GM12878 (cell line): ENCODE measurements around the gene TULP4. TPM values are rescaled to one million over a fixed set of nuclear protein-coding genes. Genes with fewer than 3 reads are reported as not detected.

Source experiments
- ATAC-seq: fragments of 200-7000 bp; cut with Tn5 transposase; 3 replicates; pipeline ENCODE4 v1.9.1; 2020; ENCODE audit warnings: mild to moderate bottlenecking, moderate library complexity
- BruUV-seq: library from RNA; stranded (reverse); fragments of 400-500 nt; replicated peaks from 2 replicates; lab custom pipeline; 2021; lab: Mats Ljungman, UMichigan
- CTCF ChIA-PET: fragments of 300-600 bp; sonication (Branson Sonifier 250); formaldehyde crosslinking; extraction: SDS; loops from one replicate; lab custom pipeline; 2021; ENCODE audit warnings: inconsistent platforms; lab: Yijun Ruan, JAX
- POLR2A ChIA-PET: fragments of 350-600 bp; formaldehyde crosslinking; extraction: SDS; loops from one replicate; lab custom pipeline; 2021; ENCODE audit warnings: inconsistent platforms; lab: Charles Lee
- RAD21 ChIA-PET: fragments of 300-600 bp; sonication (Branson Sonifier 250); formaldehyde crosslinking; loops from one replicate; lab custom pipeline; 2023; ENCODE audit warnings: antibody characterized with exemption; ENCODE audit not compliant: unreplicated experiment; lab: Charles Lee
- SMC1A ChIA-PET: fragments of 300-600 bp; sonication (Branson Sonifier 250); formaldehyde crosslinking; loops from one replicate; lab custom pipeline; 2023; ENCODE audit not compliant: unreplicated experiment, uncharacterized antibody; lab: Charles Lee
- DNase-seq: peaks from one replicate; pipeline ENCODE4 v3.0.0-alpha.2; 2011; ENCODE audit warnings: low read depth, low spot score
- FAIRE-seq: peaks from 3 replicates; lab custom pipeline; 2011; peaks lifted over from hg19 to GRCh38; lab: Jason Lieb, UNC
- H2AFZ ChIP-seq: 2 replicates; pipeline ENCODE4 v1.6.0; 2011; ENCODE audit warnings: low read depth, low read length, control low read depth; ENCODE audit not compliant: control insufficient read depth
- H3K27ac ChIP-seq: 2 replicates; pipeline ENCODE4 v1.5.1; 2011; ENCODE audit warnings: control low read depth; ENCODE audit not compliant: control insufficient read depth, insufficient read depth
- H3K27me3 ChIP-seq, 2 experiments: replicated peaks in 1 of 2; 2 replicates each; pipeline versions ENCODE4 v1.6.0 to v1.6.1; 2011; ENCODE audit warnings: low read length in 1 of 2; ENCODE audit not compliant: control insufficient read depth in 2 of 2, insufficient read depth in 2 of 2
- H3K36me3 ChIP-seq, 2 experiments: 2 replicates each; pipeline ENCODE4 v1.5.1; 2011; ENCODE audit warnings: low read length in 1 of 2; ENCODE audit not compliant: control insufficient read depth in 2 of 2, insufficient read depth in 2 of 2
- H3K4me1 ChIP-seq: 2 replicates; pipeline ENCODE4 v1.6.1; 2011; ENCODE audit warnings: mild to moderate bottlenecking, low read length, moderate library complexity, mixed read lengths; ENCODE audit not compliant: control insufficient read depth, insufficient read depth
- H3K4me2 ChIP-seq: 2 replicates; pipeline ENCODE4 v1.6.0; 2011; ENCODE audit warnings: control low read depth; ENCODE audit not compliant: control insufficient read depth, insufficient read depth
- H3K4me3 ChIP-seq: fragments of 200-600 bp; sonication (generic); 2 replicates; pipeline ENCODE4 v1.5.1; 2016
- H3K79me2 ChIP-seq: 2 replicates; pipeline ENCODE4 v1.6.0; 2011; ENCODE audit warnings: low read length; ENCODE audit not compliant: control insufficient read depth, insufficient read depth
- H3K9ac ChIP-seq: 2 replicates; pipeline ENCODE4 v1.8.0; 2011; ENCODE audit warnings: low read length, control low read depth, mixed read lengths; ENCODE audit not compliant: control insufficient read depth, insufficient read depth
- H3K9me3 ChIP-seq: replicated peaks from 3 replicates; pipeline ENCODE4 v1.5.1; 2011; ENCODE audit warnings: mild to moderate bottlenecking, low read length; ENCODE audit not compliant: control insufficient read depth, insufficient read depth
- H4K20me1 ChIP-seq: 2 replicates; pipeline ENCODE4 v1.6.0; 2011; ENCODE audit not compliant: control insufficient read depth, insufficient read depth
- BHLHE40 ChIP-seq, 2 experiments: fragments of 450-650 bp in 1 of 2; IDR thresholded peaks; 2 replicates each; pipeline ENCODE4 v1.6.1; 2011 to 2017; ENCODE audit warnings: low read depth in 2 of 2, borderline replicate concordance in 1 of 2, improper control_type of control experiment in 1 of 2, low read length in 1 of 2, mild to moderate bottlenecking in 1 of 2
- CHD2 ChIP-seq: IDR thresholded peaks from 2 replicates; pipeline ENCODE4 v1.6.1; 2011; ENCODE audit warnings: low read depth, low read length, improper control_type of control experiment, borderline replicate concordance
- MEF2B ChIP-seq: fragments of 450-650 bp; IDR thresholded peaks from 2 replicates; pipeline ENCODE4 v1.6.1; 2018; ENCODE audit warnings: mild to moderate bottlenecking, moderate library complexity; ENCODE audit not compliant: partially characterized antibody, poor library complexity, severe bottlenecking
- WRNIP1 ChIP-seq: IDR thresholded peaks from 2 replicates; pipeline ENCODE4 v1.6.1; 2011; ENCODE audit warnings: low read depth, low read length, improper control_type of control experiment, borderline replicate concordance
- WGBS: methylation state at CpG from one replicate; pipeline ENCODE4 v1.1.6; 2016; ENCODE audit warnings: low lambda C conversion rate; ENCODE audit not compliant: insufficient replicate concordance, insufficient coverage; ENCODE audit errors: missing lambda C conversion rate; 5-methylcytosine and 5-hydroxymethylcytosine counted together
- in situ Hi-C: fragments of 300-500 bp; cut with MboI; formaldehyde crosslinking; loops from 9 replicates; pipeline ENCODE4 v1.14.3; 2018; ENCODE audit warnings: mixed read lengths
- intact Hi-C: fragments of 100-400 bp; cut with micrococcal nuclease; formaldehyde crosslinking; loops from one replicate; pipeline ENCODE4 v1.14.2; 2022; ENCODE audit not compliant: unreplicated experiment
- polyA plus RNA-seq, 11 experiments: library from polyadenylated mRNA; depleted of rRNA in 4 of 11; unstranded in 6 of 11; stranded (reverse) in 5 of 11; fragments of >200 nt; fragmentation: Nextera tagmentation in 4 of 11; fragmentation: Illumina TruSeq in 1 of 11; extraction: Ambion mirVana in 4 of 11; extraction: Trizol in 1 of 11; gene quantifications; 1 replicate in 1 of 11; 2 replicates in 10 of 11; pipeline versions ENCODE4 v1.2.1 to v1.2.3, GENCODE V29; 2011 to 2016; ENCODE audit warnings: inconsistent platforms in 2 of 11, missing spikeins in 2 of 11, low read depth in 1 of 11
- total RNA-seq, 4 experiments: library from RNA; depleted of rRNA in 3 of 4; stranded (reverse); fragments of >200 nt in 3 of 4; fragmentation: Illumina TruSeq in 1 of 4; extraction: Trizol in 1 of 4; gene quantifications; 2 replicates each; pipeline versions ENCODE4 v1.2.1 to v1.2.3, GENCODE V29; 2013 to 2021
- TF ChIP-seq, protein P1 (sequence below): fragments of 450-650 bp; formaldehyde crosslinking; IDR thresholded peaks from 2 replicates; pipeline ENCODE4 v1.5.0; 2022; ENCODE audit warnings: mild to moderate bottlenecking, missing genetic modification characterization
- TF ChIP-seq, protein P2 (sequence below): fragments of 150-350 bp; IDR thresholded peaks from 2 replicates; pipeline ENCODE4 v1.6.1; 2014; ENCODE audit warnings: mild to moderate bottlenecking, low read depth, low read length

The TULP4 gene
- total and polyA plus RNA-seq, 10 of the 15 experiments (the other 5 are each of a cell fraction or from before 2014, with no cell fraction given): 0.73 to 31.8 (median 14.0) TPM

DNA sequence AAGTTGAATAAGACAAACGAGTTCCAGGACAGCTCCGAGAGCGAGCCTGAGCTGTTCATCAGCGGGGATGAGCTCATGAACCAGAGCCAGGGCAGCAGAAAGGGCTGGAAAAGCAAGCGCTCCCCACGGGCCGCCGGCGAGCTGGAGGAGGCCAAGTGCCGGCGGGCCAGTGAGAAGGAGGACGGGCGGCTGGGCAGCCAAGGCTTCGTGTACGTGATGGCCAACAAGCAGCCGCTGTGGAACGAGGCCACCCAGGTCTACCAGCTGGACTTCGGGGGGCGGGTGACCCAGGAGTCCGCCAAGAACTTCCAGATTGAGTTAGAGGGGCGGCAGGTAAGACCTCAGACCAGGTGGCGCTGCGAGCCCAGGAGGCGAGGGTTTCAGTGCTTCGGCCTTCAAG, 191.6 kb downstream of the TULP4 start:
- no peak for ATAC-seq
- 96% methylated on average over 25 of the region's 25 CpGs for WGBS
- intact Hi-C loops: no loop called here
- BruUV-seq: no TSS peak
- H3K4me2 ChIP-seq: no peak overlapping the region
- TF ChIP-seq MEF2B (no peak), BHLHE40 (IDR thresholded peaks at IDR 0.05; ENCODE audit: borderline replicate concordance in 1 of 2, low read depth in 2 of 2, low read length in 1 of 2) (no peak), WRNIP1 (no peak), CHD2 (no peak)
- TF ChIP-seq, protein P1, sequence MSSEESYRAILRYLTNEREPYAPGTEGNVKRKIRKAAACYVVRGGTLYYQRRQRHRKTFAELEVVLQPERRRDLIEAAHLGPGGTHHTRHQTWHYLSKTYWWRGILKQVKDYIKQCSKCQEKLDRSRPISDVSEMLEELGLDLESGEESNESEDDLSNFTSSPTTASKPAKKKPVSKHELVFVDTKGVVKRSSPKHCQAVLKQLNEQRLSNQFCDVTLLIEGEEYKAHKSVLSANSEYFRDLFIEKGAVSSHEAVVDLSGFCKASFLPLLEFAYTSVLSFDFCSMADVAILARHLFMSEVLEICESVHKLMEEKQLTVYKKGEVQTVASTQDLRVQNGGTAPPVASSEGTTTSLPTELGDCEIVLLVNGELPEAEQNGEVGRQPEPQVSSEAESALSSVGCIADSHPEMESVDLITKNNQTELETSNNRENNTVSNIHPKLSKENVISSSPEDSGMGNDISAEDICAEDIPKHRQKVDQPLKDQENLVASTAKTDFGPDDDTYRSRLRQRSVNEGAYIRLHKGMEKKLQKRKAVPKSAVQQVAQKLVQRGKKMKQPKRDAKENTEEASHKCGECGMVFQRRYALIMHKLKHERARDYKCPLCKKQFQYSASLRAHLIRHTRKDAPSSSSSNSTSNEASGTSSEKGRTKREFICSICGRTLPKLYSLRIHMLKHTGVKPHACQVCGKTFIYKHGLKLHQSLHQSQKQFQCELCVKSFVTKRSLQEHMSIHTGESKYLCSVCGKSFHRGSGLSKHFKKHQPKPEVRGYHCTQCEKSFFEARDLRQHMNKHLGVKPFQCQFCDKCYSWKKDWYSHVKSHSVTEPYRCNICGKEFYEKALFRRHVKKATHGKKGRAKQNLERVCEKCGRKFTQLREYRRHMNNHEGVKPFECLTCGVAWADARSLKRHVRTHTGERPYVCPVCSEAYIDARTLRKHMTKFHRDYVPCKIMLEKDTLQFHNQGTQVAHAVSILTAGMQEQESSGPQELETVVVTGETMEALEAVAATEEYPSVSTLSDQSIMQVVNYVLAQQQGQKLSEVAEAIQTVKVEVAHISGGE (CRISPR knock-in tag): no peak
- TF ChIP-seq, protein P2, sequence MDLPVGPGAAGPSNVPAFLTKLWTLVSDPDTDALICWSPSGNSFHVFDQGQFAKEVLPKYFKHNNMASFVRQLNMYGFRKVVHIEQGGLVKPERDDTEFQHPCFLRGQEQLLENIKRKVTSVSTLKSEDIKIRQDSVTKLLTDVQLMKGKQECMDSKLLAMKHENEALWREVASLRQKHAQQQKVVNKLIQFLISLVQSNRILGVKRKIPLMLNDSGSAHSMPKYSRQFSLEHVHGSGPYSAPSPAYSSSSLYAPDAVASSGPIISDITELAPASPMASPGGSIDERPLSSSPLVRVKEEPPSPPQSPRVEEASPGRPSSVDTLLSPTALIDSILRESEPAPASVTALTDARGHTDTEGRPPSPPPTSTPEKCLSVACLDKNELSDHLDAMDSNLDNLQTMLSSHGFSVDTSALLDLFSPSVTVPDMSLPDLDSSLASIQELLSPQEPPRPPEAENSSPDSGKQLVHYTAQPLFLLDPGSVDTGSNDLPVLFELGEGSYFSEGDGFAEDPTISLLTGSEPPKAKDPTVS: no peak
- TF ChIP-seq, all 136 proteins: peak for 0
- no peaks in the 10 kb centered on the region for H4K20me1 ChIP-seq
- ChIA-PET RAD21 (interaction anchor here (1.1 kb wide), 1 partner anchor 142 kb away, joined by 3 read pairs; no protein-coding TSS in a partner anchor), POLR2A (no interaction called here), CTCF (no interaction called here), SMC1A (interaction anchor here (0.6 to 1.0 kb wide), 2 partner anchors 276 to 431 kb away, joined by 3 to 4 read pairs; no protein-coding TSS in a partner anchor)
- H3K9ac ChIP-seq: no peak overlapping the region
- DNase-seq (no peak), FAIRE-seq (no peak)
- no peak overlapping the region for H3K4me3 ChIP-seq
- no peak overlapping the region for H2AFZ ChIP-seq
- in situ Hi-C loops: no loop called here
- no peaks in the 10 kb centered on the region for H3K4me1 ChIP-seq
- H3K9me3 ChIP-seq: no peaks in the 10 kb centered on the region
- H3K79me2 ChIP-seq: no peaks in the 10 kb centered on the region
- no peak overlapping the region for H3K27ac ChIP-seq
- H3K36me3 ChIP-seq: peaks cover 0 to 8% of the 10 kb centered on the region in 2 experiments; a peak in 3 of 4 replicates
- no peaks in the 10 kb centered on the region for H3K27me3 ChIP-seq
